ENCODE measurements around the gene MCC.

- no peak for TF ChIP-seq CTCF (IDR thresholded peaks at IDR 0.05; ENCODE audit: insufficient read depth, low read depth, low read length)
- TF ChIP-seq EZH2 (IDR thresholded peaks at IDR 0.05; ENCODE audit: insufficient read depth, low read length): no peak
These were observed 458.6 kb downstream of the MCC start for GRCh38 chr5:113029614-113030013.
